Neural crest cell (in vitro differentiated cells): ENCODE results near the gene PFDN4. TPM values are rescaled to one million over a fixed set of nuclear protein-coding genes. Genes with fewer than 3 reads are reported as not detected.

Source experiments
- DNase-seq: peaks from one replicate; pipeline ENCODE4 v3.0.0; 2021; ENCODE audit warnings: low read depth, mixed read lengths, low spot score
- H3K27ac Mint-ChIP-seq: one replicate; pipeline ENCODE4 v1.8.0; 2021; ENCODE audit warnings: mild to moderate bottlenecking, mixed read lengths; ENCODE audit not compliant: unreplicated experiment
- H3K27me3 Mint-ChIP-seq: 2 replicates; pipeline ENCODE4 v1.8.0; 2021; ENCODE audit warnings: low read depth, mild to moderate bottlenecking, mixed read lengths
- H3K36me3 Mint-ChIP-seq: 2 replicates; pipeline ENCODE4 v1.8.0; 2021; ENCODE audit warnings: low read depth, mild to moderate bottlenecking, mixed read lengths
- H3K4me1 Mint-ChIP-seq: 2 replicates; pipeline ENCODE4 v1.8.0; 2021; ENCODE audit warnings: mixed read lengths
- H3K4me3 Mint-ChIP-seq: one replicate; pipeline ENCODE4 v1.8.0; 2021; ENCODE audit warnings: mild to moderate bottlenecking, mixed read lengths
- H3K9me3 Mint-ChIP-seq: 2 replicates; pipeline ENCODE4 v1.8.0; 2021; ENCODE audit warnings: mixed read lengths
- long read RNA-seq: library from polyadenylated mRNA; unstranded; transcript quantifications from one replicate; pipeline ENCODE4 v2.0.0, GENCODE V29; 2020
- total RNA-seq: library from RNA; stranded (reverse); gene quantifications from 2 replicates; pipeline ENCODE4 v1.2.1, GENCODE V29; 2021
- TF ChIP-seq, protein P1 (sequence below): fragments of 200-600 bp; sonication (generic); conservative IDR thresholded peaks from 2 replicates; pipeline ENCODE4 v1.5.0; 2021; ENCODE audit warnings: antibody characterized with exemption, mild to moderate bottlenecking

Gene PFDN4
- total RNA-seq = 32.0 and 34.7 TPM in 2 replicates
- long read RNA-seq, transcript PFDN4-201 (4 exons, 1,462 nt) = major isoform, 20 of 28 reads
- long read RNA-seq, partial matches to known transcripts = 5 of 28 reads
- long read RNA-seq, other reads (novel, unspliced or antisense) = 3 of 28 reads

DNA sequence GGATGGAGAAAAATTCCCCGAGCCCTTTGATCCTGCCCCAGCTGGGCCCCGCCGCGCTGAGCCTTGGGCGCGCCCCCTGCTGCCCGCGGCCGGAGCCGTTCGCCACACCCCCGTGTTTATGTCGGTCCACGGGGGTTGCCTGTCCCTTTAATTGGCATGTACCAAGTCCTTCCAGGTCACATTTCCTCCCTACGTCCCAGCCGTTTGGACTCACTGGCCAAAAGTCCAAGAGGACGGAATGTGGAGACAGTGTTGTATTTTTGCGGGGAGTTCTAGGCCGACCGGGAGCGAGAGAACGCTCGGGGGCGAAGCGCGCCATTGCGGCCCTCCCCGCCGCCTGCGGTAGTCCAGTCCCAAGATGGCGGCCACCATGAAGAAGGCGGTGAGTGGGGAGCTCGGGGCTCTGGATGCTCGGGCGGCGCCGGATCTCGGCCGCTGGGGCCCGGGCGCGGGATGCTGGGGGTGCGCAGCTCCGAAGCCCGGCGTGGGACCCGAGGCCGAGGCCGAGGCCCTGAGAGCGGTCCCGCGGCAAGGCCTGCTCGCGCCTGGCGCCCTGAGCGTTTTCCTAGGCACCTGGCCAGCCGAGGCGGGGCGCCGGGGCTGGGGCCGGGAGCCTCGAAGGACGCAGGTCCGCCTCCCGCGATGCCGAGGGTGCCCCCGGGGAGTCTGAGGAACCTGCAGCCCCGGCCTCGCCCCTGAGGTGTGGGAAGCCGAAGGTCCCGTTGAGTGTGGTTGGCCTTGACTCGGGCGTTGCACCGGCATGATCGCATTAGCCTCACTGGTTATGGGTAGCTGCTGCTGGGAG is at the start of gene PFDN4:
TSS of gene PFDN4 (plus strand) at position 345 of the 805 bp plus-strand sequence. CDS start at position 359, 14 bp downstream.
- peak; percentile 81 for DNase-seq
- H3K4me3 Mint-ChIP-seq = peak within 1 kb of the TSS; percentile 95
- no peaks in the 10 kb centered on the region for H3K27me3 Mint-ChIP-seq

GRCh38 chr20:54158226-54158625 is 49.7 kb upstream of the PFDN4 start:
- H3K4me3 Mint-ChIP-seq = no peak overlapping the region
- no peak for DNase-seq
- H3K27ac Mint-ChIP-seq = no peak overlapping the region
- no peaks in the 10 kb centered on the region for H3K36me3 Mint-ChIP-seq
- H3K27me3 Mint-ChIP-seq = peaks cover 3% of the 10 kb centered on the region
- TF ChIP-seq, protein P1, sequence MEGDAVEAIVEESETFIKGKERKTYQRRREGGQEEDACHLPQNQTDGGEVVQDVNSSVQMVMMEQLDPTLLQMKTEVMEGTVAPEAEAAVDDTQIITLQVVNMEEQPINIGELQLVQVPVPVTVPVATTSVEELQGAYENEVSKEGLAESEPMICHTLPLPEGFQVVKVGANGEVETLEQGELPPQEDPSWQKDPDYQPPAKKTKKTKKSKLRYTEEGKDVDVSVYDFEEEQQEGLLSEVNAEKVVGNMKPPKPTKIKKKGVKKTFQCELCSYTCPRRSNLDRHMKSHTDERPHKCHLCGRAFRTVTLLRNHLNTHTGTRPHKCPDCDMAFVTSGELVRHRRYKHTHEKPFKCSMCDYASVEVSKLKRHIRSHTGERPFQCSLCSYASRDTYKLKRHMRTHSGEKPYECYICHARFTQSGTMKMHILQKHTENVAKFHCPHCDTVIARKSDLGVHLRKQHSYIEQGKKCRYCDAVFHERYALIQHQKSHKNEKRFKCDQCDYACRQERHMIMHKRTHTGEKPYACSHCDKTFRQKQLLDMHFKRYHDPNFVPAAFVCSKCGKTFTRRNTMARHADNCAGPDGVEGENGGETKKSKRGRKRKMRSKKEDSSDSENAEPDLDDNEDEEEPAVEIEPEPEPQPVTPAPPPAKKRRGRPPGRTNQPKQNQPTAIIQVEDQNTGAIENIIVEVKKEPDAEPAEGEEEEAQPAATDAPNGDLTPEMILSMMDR = no peak
- peaks cover 12% of the 10 kb centered on the region for H3K4me1 Mint-ChIP-seq
- H3K9me3 Mint-ChIP-seq = no peaks in the 10 kb centered on the region

More for the DNA sequence above, at the start of gene PFDN4:
- Mint-ChIP-seq H3K36me3 (peaks cover 5% of the 10 kb centered on the region), H3K27ac (peak within 1 kb of the TSS; percentile 100), H3K9me3 (no peaks in the 10 kb centered on the region), H3K4me1 (peaks cover 28% of the 10 kb centered on the region)
- TF ChIP-seq, protein P1 = peak; percentile 80

GRCh38 chr20:54158856-54159418 is 49.0 kb upstream of the PFDN4 start:
- Mint-ChIP-seq H3K4me3 (no peak overlapping the region), H3K36me3 (no peaks in the 10 kb centered on the region), H3K27ac (no peak overlapping the region), H3K27me3 (peaks cover 3% of the 10 kb centered on the region), H3K9me3 (no peaks in the 10 kb centered on the region), H3K4me1 (peaks cover 12% of the 10 kb centered on the region)
- TF ChIP-seq, protein P1 = no peak
- DNase-seq = no peak

- Mint-ChIP-seq H3K4me1 (peaks cover 12% of the 10 kb centered on the region), H3K36me3 (no peaks in the 10 kb centered on the region), H3K4me3 (no peak overlapping the region), H3K27ac (no peak overlapping the region), H3K27me3 (peaks cover 3% of the 10 kb centered on the region), H3K9me3 (no peaks in the 10 kb centered on the region)
- no peak for DNase-seq
- TF ChIP-seq, protein P1 = no peak
Measured at GRCh38 chr20:54160065-54161007, 47.6 kb upstream of the PFDN4 start.
